Liver (tissue), 9 donors: ENCODE measurements around the gene PRKN. TPM values are rescaled to one million over a fixed set of nuclear protein-coding genes. Genes with fewer than 3 reads are reported as not detected.

ENCODE experiments used
- DNase-seq: peaks from one replicate; pipeline ENCODE4 v3.0.0-alpha.2; 2017; ENCODE audit warnings: low spot score
- H3K27ac ChIP-seq, 2 donors: one replicate each; pipeline ENCODE4 v1.7.0; 2013; ENCODE audit warnings: inconsistent platforms in 2 of 2, low read length in 2 of 2, control low read depth in 1 of 2, low read depth in 1 of 2, mild to moderate bottlenecking in 1 of 2
- H3K27me3 ChIP-seq, 4 donors: one replicate each; pipeline versions ENCODE4 v1.6.1 to v1.7.0; 2013; ENCODE audit warnings: low read length in 3 of 4, inconsistent platforms in 1 of 4, mild to moderate bottlenecking in 1 of 4, moderate library complexity in 1 of 4; ENCODE audit not compliant: control insufficient read depth in 4 of 4, insufficient read depth in 4 of 4
- H3K36me3 ChIP-seq, 4 donors: one replicate each; pipeline versions ENCODE4 v1.6.1 to v1.7.0; 2013; ENCODE audit warnings: low read length in 3 of 4, mild to moderate bottlenecking in 3 of 4, low read depth in 1 of 4, moderate library complexity in 1 of 4; ENCODE audit not compliant: control insufficient read depth in 4 of 4, insufficient read depth in 3 of 4
- H3K4me1 ChIP-seq, 4 donors: one replicate each; pipeline versions ENCODE4 v1.6.1 to v1.7.0; 2013; ENCODE audit warnings: low read length in 3 of 4, mild to moderate bottlenecking in 3 of 4, moderate library complexity in 1 of 4; ENCODE audit not compliant: control insufficient read depth in 4 of 4, insufficient read depth in 4 of 4
- H3K4me3 ChIP-seq, 3 donors: one replicate each; pipeline versions ENCODE4 v1.6.1 to v1.7.0; 2013; ENCODE audit warnings: low read length in 3 of 3, control low read depth in 1 of 3, low read depth in 1 of 3, mild to moderate bottlenecking in 1 of 3
- H3K9ac ChIP-seq, 2 donors: one replicate each; pipeline ENCODE4 v1.7.0; 2013; ENCODE audit warnings: low read length in 2 of 2, mild to moderate bottlenecking in 2 of 2, moderate library complexity in 2 of 2, control low read depth in 1 of 2, low read depth in 1 of 2
- H3K9me3 ChIP-seq, 4 donors: one replicate each; pipeline versions ENCODE4 v1.6.1 to v1.7.0; 2013; ENCODE audit warnings: low read length in 3 of 4; ENCODE audit not compliant: control insufficient read depth in 4 of 4
- EGR1 ChIP-seq, 2 donors: IDR thresholded peaks; 2 replicates each; pipeline ENCODE4 v1.6.1; 2016 to 2018; ENCODE audit warnings: antibody characterized with exemption in 2 of 2, low read depth in 2 of 2
- FOXA1 ChIP-seq: IDR thresholded peaks from 2 replicates; pipeline ENCODE4 v1.6.1; 2016; ENCODE audit warnings: antibody characterized with exemption
- GABPA ChIP-seq, 2 donors: IDR thresholded peaks in 1 of 2; conservative IDR thresholded peaks in 1 of 2; 2 replicates each; pipeline ENCODE4 v1.6.1; 2016; ENCODE audit warnings: antibody characterized with exemption in 2 of 2, mild to moderate bottlenecking in 1 of 2, moderate library complexity in 1 of 2
- HNF4A ChIP-seq, 2 donors: conservative IDR thresholded peaks; 2 replicates each; pipeline ENCODE4 v1.6.1; 2016; ENCODE audit warnings: antibody characterized with exemption in 2 of 2, mild to moderate bottlenecking in 2 of 2
- JUND ChIP-seq, 2 donors: IDR thresholded peaks; 2 replicates each; pipeline ENCODE4 v1.6.1; 2016; ENCODE audit warnings: antibody characterized with exemption in 2 of 2
- RAD21 ChIP-seq, 2 donors: IDR thresholded peaks; 2 replicates each; pipeline ENCODE4 v1.6.1; 2016; ENCODE audit warnings: antibody characterized with exemption in 2 of 2, mild to moderate bottlenecking in 2 of 2
- SP1 ChIP-seq: IDR thresholded peaks from 2 replicates; pipeline ENCODE4 v1.6.1; 2018; ENCODE audit warnings: antibody characterized with exemption, mild to moderate bottlenecking
- TAF1 ChIP-seq: conservative IDR thresholded peaks from 2 replicates; pipeline ENCODE4 v1.6.1; 2016; ENCODE audit warnings: antibody characterized with exemption, mild to moderate bottlenecking
- YY1 ChIP-seq: IDR thresholded peaks from 2 replicates; pipeline ENCODE4 v1.6.1; 2016; ENCODE audit warnings: antibody characterized with exemption, mild to moderate bottlenecking
- WGBS: extraction: QIAGEN DNeasy Blood & Tissue Kit; methylation state at CpG from one replicate; pipeline ENCODE4 v1.1.7; 2013; 5-methylcytosine and 5-hydroxymethylcytosine counted together
- polyA plus RNA-seq, 2 donors: library from polyadenylated mRNA; stranded (reverse) in 1 of 2; unstranded in 1 of 2; fragments of 200-250 nt in 1 of 2; fragments of >200 nt in 1 of 2; fragmentation: Nextera tagmentation in 1 of 2; extraction: Ambion mirVana in 1 of 2; gene quantifications; one replicate each; pipeline versions ENCODE4 v1.2.1 to v1.2.3, GENCODE V29; 2013 to 2015
- total RNA-seq, 2 donors: library from RNA; depleted of rRNA; stranded (reverse); fragments of >200 nt; gene quantifications; one replicate each; pipeline ENCODE4 v1.2.3, GENCODE V29; 2014
- TF ChIP-seq, protein P1 (sequence below): IDR thresholded peaks from 2 replicates; pipeline ENCODE4 v1.6.1; 2016; ENCODE audit warnings: antibody characterized with exemption
- TF ChIP-seq, protein P2 (sequence below): IDR thresholded peaks from 2 replicates; pipeline ENCODE4 v1.6.1; 2016; ENCODE audit warnings: antibody characterized with exemption
- donor health status: healthy.
- donor health status: healthy.
- donor health status: healthy.
- donor health status: healthy.
- donor health status: healthy.

Gene PRKN
- total and polyA plus RNA-seq, 4 donors = 0.47 to 4.1 (median 3.2) TPM

DNA sequence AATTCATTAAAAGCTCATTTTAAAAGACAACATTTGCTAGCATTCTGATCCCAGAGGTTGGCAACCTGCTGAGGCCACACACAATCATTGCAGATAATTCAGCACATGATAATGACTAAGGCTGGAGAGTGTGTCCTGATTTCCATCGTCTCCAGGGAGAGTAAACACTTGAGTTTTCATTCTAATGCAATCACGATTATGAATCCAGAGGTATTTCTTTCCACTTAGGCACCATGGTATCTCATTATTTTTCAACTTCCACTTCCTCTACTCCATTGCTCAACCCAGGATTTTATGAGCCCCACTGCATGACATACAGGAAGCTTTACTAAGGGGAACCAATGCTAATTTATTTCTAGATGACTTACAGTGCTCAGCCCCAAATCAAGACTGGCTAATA, 1179.9 kb downstream of the PRKN start:
- WGBS = 56% methylated on average over 2 of the region's 2 CpGs
- H3K9me3 ChIP-seq = no peaks in the 10 kb centered on the region
- H3K36me3 ChIP-seq = no peaks in the 10 kb centered on the region
- no peak overlapping the region for H3K27ac ChIP-seq
- H3K9ac ChIP-seq = no peak overlapping the region
- DNase-seq = no peak
- TF ChIP-seq EGR1 (IDR thresholded peaks at IDR 0.05; ENCODE audit: low read depth in 2 of 2) = no peak
- no peak overlapping the region for H3K4me3 ChIP-seq
- H3K27me3 ChIP-seq = no peaks in the 10 kb centered on the region
- no peaks in the 10 kb centered on the region for H3K4me1 ChIP-seq

DNA sequence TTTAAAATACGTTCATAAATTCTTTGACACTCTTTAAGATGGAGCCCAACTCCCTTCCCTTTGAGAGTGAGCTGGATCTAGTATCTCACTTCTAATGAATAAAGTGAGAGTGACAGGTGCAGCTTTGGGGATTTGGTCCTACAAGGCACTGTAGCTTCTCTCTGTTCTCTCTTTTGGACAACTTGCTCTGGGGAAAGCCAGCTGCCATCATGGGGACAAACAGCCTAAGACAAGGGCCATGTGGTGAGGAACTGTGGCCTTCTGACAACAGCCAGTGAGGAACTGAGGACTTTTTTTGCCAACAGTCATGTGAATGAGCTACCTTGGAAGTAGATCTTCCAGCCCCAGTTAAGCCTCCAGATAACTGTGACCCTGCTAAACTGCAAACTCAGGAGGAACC, 1180.9 kb downstream of the PRKN start:
- H3K27ac ChIP-seq = no peak overlapping the region
- no peaks in the 10 kb centered on the region for H3K36me3 ChIP-seq
- WGBS = 85% methylated on average over 1 of the region's 1 CpG
- no peak for TF ChIP-seq HNF4A (conservative IDR thresholded peaks at IDR 0.05)
- H3K9me3 ChIP-seq = no peaks in the 10 kb centered on the region
- no peak for DNase-seq
- H3K27me3 ChIP-seq = no peaks in the 10 kb centered on the region
- no peaks in the 10 kb centered on the region for H3K4me1 ChIP-seq
- H3K4me3 ChIP-seq = no peak overlapping the region
- H3K9ac ChIP-seq = no peak overlapping the region

DNA sequence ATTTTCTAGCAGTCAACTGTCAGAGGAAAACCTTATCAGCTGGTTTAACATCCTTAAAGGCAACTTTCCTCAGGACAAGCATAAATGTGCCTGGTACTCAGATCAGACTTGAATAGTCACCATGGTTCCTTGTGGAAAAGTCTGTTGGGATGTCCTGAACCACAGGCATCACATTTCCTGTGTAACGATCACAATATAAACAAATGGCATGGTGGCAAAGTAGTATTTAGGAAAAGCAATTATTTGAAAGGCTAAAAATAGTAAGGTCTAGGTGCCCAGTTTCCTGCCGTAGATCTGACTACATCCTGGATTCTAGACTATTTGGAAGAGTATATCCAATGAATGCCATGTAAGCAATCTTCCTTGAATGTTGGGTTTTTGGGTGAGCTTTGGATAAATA, 1181.8 kb downstream of the PRKN start:
- no peak overlapping the region for H3K9ac ChIP-seq
- no peak overlapping the region for H3K27ac ChIP-seq
- WGBS = 75% methylated on average over 2 of the region's 2 CpGs
- no peak for TF ChIP-seq TAF1
- no peak for TF ChIP-seq YY1
- no peak for TF ChIP-seq GABPA (IDR thresholded peaks at IDR 0.05 in 1 of 2, conservative IDR thresholded peaks at IDR 0.05 in 1 of 2)
- no peak for TF ChIP-seq SP1
- no peak for TF ChIP-seq FOXA1
- TF ChIP-seq RAD21 (IDR thresholded peaks at IDR 0.05) = no peak
- TF ChIP-seq EGR1 (IDR thresholded peaks at IDR 0.05; ENCODE audit: low read depth in 2 of 2) = no peak
- TF ChIP-seq, protein P1, sequence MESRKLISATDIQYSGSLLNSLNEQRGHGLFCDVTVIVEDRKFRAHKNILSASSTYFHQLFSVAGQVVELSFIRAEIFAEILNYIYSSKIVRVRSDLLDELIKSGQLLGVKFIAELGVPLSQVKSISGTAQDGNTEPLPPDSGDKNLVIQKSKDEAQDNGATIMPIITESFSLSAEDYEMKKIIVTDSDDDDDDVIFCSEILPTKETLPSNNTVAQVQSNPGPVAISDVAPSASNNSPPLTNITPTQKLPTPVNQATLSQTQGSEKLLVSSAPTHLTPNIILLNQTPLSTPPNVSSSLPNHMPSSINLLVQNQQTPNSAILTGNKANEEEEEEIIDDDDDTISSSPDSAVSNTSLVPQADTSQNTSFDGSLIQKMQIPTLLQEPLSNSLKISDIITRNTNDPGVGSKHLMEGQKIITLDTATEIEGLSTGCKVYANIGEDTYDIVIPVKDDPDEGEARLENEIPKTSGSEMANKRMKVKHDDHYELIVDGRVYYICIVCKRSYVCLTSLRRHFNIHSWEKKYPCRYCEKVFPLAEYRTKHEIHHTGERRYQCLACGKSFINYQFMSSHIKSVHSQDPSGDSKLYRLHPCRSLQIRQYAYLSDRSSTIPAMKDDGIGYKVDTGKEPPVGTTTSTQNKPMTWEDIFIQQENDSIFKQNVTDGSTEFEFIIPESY = no peak
- TF ChIP-seq, protein P2, sequence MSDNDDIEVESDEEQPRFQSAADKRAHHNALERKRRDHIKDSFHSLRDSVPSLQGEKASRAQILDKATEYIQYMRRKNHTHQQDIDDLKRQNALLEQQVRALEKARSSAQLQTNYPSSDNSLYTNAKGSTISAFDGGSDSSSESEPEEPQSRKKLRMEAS = no peak
- TF ChIP-seq HNF4A (conservative IDR thresholded peaks at IDR 0.05) = no peak
- no peak for TF ChIP-seq JUND (IDR thresholded peaks at IDR 0.05)
- no peaks in the 10 kb centered on the region for H3K36me3 ChIP-seq
- no peak overlapping the region for H3K4me3 ChIP-seq
- no peaks in the 10 kb centered on the region for H3K4me1 ChIP-seq
- no peaks in the 10 kb centered on the region for H3K27me3 ChIP-seq
- no peaks in the 10 kb centered on the region for H3K9me3 ChIP-seq
- no peak for DNase-seq

DNA sequence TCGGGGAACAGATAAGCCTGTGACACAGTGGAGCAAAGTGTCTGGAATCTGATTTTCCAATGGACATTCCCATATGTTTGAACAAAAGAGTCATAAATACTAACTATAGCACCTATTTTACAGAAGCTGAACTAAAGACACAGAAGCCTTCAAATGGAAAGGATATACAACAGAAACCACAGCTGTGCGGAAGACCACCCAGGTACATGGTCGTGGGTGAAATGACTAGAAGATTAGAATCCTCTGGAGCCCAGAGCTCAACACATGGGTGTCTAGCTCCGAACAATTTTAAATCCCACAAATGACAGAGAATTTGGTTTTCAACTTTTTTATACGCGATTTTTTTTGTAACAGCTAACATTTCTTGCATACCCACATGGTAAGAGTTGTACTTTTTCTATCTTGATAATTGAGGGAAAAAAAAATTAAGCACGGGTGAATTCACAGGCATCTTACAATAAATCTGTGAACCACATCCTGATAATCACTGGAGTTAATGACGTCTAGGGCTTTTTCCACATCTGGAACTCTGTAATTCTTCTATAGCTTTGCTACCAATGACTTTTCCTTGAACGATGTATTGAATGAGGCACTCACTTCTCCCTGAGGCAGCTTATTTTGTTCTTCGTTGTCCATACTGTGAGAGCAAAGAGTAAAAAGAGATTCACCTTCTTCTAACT, 1182.6 kb downstream of the PRKN start:
- 87% methylated on average over 10 of the region's 10 CpGs for WGBS
- TF ChIP-seq, protein P2 = no peak
- Histone ChIP-seq H3K4me3 (no peak overlapping the region), H3K27me3 (no peaks in the 10 kb centered on the region), H3K9me3 (no peaks in the 10 kb centered on the region), H3K36me3 (no peaks in the 10 kb centered on the region), H3K9ac (no peak overlapping the region), H3K4me1 (no peaks in the 10 kb centered on the region), H3K27ac (no peak overlapping the region)
- DNase-seq = no peak
